GM12878 (cell line): ENCODE results near the gene CRTC3. TPM values are rescaled to one million over a fixed set of nuclear protein-coding genes. Genes with fewer than 3 reads are reported as not detected.

ENCODE experiments used
- GABPA ChIP-seq: IDR thresholded peaks from 2 replicates; pipeline ENCODE4 v1.6.1; 2014; ENCODE audit warnings: antibody characterized with exemption, low read depth, mild to moderate bottlenecking, inconsistent platforms
- JUNB ChIP-seq: IDR thresholded peaks from 2 replicates; pipeline ENCODE4 v1.6.1; 2016; ENCODE audit warnings: antibody characterized with exemption, mild to moderate bottlenecking
- NFIC ChIP-seq: IDR thresholded peaks from 2 replicates; pipeline ENCODE4 v1.6.1; 2012; ENCODE audit warnings: low read depth, mild to moderate bottlenecking, inconsistent platforms, low read length, moderate library complexity
- NFYB ChIP-seq: IDR thresholded peaks from 2 replicates; pipeline ENCODE4 v1.6.1; 2011; ENCODE audit warnings: low read depth, mild to moderate bottlenecking, low read length, improper control_type of control experiment, moderate library complexity; ENCODE audit not compliant: insufficient read depth
- SREBF1 ChIP-seq: IDR thresholded peaks from 2 replicates; pipeline ENCODE4 v1.6.1; 2012; ENCODE audit warnings: mild to moderate bottlenecking, low read length
- polyA plus RNA-seq, 11 experiments: library from polyadenylated mRNA; depleted of rRNA in 4 of 11; unstranded in 6 of 11; stranded (reverse) in 5 of 11; fragments of >200 nt; fragmentation: Nextera tagmentation in 4 of 11; fragmentation: Illumina TruSeq in 1 of 11; extraction: Ambion mirVana in 4 of 11; extraction: Trizol in 1 of 11; gene quantifications; 1 replicate in 1 of 11; 2 replicates in 10 of 11; pipeline versions ENCODE4 v1.2.1 to v1.2.3, GENCODE V29; 2011 to 2016; ENCODE audit warnings: inconsistent platforms in 2 of 11, missing spikeins in 2 of 11, low read depth in 1 of 11
- total RNA-seq, 4 experiments: library from RNA; depleted of rRNA in 3 of 4; stranded (reverse); fragments of >200 nt in 3 of 4; fragmentation: Illumina TruSeq in 1 of 4; extraction: Trizol in 1 of 4; gene quantifications; 2 replicates each; pipeline versions ENCODE4 v1.2.1 to v1.2.3, GENCODE V29; 2013 to 2021
- TF ChIP-seq, protein P1 (sequence below): fragments of 150-350 bp; IDR thresholded peaks from 2 replicates; pipeline ENCODE4 v1.6.1; 2014; ENCODE audit warnings: mild to moderate bottlenecking, low read depth, low read length
- TF ChIP-seq, protein P2 (sequence below): IDR thresholded peaks from 2 replicates; pipeline ENCODE4 v1.6.1; 2012; ENCODE audit warnings: low read length, inconsistent platforms
- TF ChIP-seq, protein P3 (sequence below): fragments of 450-650 bp; formaldehyde crosslinking; IDR thresholded peaks from 2 replicates; pipeline ENCODE4 v1.5.0; 2022; ENCODE audit warnings: mild to moderate bottlenecking, missing genetic modification characterization
- TF ChIP-seq, protein P4 (sequence below): fragments of 450-650 bp; IDR thresholded peaks from 2 replicates; pipeline ENCODE4 v1.6.1; 2017; ENCODE audit warnings: antibody characterized with exemption, mild to moderate bottlenecking, moderate library complexity
- TF ChIP-seq, protein P5 (sequence below): IDR thresholded peaks from 2 replicates; pipeline ENCODE4 v1.6.1; 2011; ENCODE audit warnings: borderline replicate concordance, low read depth, mild to moderate bottlenecking, moderate library complexity, low read length; ENCODE audit not compliant: insufficient read depth, poor library complexity, severe bottlenecking

Gene CRTC3
- total and polyA plus RNA-seq, 10 of the 15 experiments (the other 5 are each of a cell fraction or from before 2014, with no cell fraction given), result 3.5 to 36.9 (median 18.9) TPM

DNA sequence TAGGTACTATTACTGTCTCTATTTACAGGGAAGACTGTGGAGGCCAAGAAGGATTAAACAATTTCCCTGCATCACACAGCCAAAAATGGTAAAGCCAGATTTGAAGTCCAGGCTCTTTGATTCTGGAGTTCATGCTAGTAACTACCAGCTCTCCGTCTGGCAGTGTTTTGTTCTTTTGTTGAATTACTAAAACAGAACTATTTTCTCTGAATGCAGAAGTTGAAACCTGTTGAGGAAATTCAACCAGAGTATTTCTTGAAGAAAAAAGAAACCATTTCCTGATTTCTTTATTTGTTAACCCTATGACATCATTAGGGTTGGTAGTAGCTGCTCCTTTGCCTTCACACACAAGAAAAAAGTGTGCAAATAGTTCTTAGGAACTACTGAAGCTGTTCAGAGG, 34.3 kb downstream of the CRTC3 start (continued):
- TF ChIP-seq, protein P1, sequence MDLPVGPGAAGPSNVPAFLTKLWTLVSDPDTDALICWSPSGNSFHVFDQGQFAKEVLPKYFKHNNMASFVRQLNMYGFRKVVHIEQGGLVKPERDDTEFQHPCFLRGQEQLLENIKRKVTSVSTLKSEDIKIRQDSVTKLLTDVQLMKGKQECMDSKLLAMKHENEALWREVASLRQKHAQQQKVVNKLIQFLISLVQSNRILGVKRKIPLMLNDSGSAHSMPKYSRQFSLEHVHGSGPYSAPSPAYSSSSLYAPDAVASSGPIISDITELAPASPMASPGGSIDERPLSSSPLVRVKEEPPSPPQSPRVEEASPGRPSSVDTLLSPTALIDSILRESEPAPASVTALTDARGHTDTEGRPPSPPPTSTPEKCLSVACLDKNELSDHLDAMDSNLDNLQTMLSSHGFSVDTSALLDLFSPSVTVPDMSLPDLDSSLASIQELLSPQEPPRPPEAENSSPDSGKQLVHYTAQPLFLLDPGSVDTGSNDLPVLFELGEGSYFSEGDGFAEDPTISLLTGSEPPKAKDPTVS, result no peak
- TF ChIP-seq NFYB (no peak), GABPA (no peak), JUNB (0 out of 2 replicates have a peak, but pooled peaks have one; percentile 33), NFIC (peak; percentile 51; the same call in 1 of the 2 replicates), SREBF1 (no peak)
- TF ChIP-seq, protein P2, sequence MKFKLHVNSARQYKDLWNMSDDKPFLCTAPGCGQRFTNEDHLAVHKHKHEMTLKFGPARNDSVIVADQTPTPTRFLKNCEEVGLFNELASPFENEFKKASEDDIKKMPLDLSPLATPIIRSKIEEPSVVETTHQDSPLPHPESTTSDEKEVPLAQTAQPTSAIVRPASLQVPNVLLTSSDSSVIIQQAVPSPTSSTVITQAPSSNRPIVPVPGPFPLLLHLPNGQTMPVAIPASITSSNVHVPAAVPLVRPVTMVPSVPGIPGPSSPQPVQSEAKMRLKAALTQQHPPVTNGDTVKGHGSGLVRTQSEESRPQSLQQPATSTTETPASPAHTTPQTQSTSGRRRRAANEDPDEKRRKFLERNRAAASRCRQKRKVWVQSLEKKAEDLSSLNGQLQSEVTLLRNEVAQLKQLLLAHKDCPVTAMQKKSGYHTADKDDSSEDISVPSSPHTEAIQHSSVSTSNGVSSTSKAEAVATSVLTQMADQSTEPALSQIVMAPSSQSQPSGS, result peak; percentile 85
- TF ChIP-seq, protein P3, sequence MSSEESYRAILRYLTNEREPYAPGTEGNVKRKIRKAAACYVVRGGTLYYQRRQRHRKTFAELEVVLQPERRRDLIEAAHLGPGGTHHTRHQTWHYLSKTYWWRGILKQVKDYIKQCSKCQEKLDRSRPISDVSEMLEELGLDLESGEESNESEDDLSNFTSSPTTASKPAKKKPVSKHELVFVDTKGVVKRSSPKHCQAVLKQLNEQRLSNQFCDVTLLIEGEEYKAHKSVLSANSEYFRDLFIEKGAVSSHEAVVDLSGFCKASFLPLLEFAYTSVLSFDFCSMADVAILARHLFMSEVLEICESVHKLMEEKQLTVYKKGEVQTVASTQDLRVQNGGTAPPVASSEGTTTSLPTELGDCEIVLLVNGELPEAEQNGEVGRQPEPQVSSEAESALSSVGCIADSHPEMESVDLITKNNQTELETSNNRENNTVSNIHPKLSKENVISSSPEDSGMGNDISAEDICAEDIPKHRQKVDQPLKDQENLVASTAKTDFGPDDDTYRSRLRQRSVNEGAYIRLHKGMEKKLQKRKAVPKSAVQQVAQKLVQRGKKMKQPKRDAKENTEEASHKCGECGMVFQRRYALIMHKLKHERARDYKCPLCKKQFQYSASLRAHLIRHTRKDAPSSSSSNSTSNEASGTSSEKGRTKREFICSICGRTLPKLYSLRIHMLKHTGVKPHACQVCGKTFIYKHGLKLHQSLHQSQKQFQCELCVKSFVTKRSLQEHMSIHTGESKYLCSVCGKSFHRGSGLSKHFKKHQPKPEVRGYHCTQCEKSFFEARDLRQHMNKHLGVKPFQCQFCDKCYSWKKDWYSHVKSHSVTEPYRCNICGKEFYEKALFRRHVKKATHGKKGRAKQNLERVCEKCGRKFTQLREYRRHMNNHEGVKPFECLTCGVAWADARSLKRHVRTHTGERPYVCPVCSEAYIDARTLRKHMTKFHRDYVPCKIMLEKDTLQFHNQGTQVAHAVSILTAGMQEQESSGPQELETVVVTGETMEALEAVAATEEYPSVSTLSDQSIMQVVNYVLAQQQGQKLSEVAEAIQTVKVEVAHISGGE (CRISPR knock-in tag), result no peak
- TF ChIP-seq, protein P4, sequence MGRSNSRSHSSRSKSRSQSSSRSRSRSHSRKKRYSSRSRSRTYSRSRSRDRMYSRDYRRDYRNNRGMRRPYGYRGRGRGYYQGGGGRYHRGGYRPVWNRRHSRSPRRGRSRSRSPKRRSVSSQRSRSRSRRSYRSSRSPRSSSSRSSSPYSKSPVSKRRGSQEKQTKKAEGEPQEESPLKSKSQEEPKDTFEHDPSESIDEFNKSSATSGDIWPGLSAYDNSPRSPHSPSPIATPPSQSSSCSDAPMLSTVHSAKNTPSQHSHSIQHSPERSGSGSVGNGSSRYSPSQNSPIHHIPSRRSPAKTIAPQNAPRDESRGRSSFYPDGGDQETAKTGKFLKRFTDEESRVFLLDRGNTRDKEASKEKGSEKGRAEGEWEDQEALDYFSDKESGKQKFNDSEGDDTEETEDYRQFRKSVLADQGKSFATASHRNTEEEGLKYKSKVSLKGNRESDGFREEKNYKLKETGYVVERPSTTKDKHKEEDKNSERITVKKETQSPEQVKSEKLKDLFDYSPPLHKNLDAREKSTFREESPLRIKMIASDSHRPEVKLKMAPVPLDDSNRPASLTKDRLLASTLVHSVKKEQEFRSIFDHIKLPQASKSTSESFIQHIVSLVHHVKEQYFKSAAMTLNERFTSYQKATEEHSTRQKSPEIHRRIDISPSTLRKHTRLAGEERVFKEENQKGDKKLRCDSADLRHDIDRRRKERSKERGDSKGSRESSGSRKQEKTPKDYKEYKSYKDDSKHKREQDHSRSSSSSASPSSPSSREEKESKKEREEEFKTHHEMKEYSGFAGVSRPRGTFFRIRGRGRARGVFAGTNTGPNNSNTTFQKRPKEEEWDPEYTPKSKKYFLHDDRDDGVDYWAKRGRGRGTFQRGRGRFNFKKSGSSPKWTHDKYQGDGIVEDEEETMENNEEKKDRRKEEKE, result no peak
- TF ChIP-seq, protein P5, sequence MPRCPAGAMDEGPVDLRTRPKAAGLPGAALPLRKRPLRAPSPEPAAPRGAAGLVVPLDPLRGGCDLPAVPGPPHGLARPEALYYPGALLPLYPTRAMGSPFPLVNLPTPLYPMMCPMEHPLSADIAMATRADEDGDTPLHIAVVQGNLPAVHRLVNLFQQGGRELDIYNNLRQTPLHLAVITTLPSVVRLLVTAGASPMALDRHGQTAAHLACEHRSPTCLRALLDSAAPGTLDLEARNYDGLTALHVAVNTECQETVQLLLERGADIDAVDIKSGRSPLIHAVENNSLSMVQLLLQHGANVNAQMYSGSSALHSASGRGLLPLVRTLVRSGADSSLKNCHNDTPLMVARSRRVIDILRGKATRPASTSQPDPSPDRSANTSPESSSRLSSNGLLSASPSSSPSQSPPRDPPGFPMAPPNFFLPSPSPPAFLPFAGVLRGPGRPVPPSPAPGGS, result no peak
